ELF-1 (cell line): ENCODE data around the gene PLXNA3.

ENCODE experiments used
- DNase-seq: peaks from one replicate; pipeline ENCODE4 v3.0.0-alpha.2; 2016; ENCODE audit warnings: low read depth, low spot score

PLXNA3 gene

DNA sequence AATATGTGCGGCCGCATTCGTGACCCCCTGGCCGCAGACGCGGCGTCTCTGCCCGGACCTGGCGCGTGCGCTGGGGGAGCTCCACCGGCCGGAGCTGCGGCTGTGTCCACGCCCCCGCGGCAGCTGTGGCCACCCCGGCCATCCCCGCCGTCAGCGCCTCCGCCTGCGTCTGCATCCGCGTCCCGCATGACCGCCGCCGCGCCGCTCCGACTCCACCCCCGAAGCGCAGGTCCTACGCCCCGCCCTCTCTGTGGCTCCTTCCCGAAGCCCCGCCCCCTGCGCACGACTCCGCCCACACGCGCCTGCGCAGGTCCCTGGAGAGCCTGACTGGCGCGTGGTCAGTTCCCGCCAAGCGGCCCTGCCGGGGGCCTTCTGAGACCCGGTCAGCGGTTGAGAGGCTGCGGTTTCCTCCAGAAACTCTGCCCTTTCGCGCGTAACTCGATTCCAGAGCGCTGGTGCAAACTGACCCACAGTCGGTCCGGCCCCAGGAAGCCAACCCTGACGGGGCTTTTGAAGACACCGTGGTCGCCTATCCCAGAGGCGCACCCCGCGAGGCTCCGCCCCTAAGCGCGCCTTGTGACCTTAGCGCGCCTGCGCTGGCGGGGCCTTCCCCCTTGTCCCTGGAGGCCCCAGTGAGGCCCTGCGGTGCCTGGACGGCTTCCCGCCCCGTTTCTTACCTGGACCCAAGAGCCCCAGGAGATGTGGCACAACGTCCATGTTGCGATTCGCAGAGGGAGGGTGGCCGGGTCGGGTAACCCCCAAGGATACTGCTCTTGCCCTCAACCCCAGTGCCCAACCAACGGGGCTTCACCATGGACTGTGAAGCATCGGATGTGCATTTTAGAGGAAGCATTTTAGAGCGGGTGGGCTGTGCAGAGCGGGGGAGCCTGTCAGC, 20.9 kb downstream of the PLXNA3 start, which contains the start of gene LAGE3:
Gene LAGE3 (minus strand): TSS at position 554 of the 895 bp plus-strand sequence. CDS start 366 bp downstream, at position 188.
- DNase-seq: peak; percentile 96

DNA sequence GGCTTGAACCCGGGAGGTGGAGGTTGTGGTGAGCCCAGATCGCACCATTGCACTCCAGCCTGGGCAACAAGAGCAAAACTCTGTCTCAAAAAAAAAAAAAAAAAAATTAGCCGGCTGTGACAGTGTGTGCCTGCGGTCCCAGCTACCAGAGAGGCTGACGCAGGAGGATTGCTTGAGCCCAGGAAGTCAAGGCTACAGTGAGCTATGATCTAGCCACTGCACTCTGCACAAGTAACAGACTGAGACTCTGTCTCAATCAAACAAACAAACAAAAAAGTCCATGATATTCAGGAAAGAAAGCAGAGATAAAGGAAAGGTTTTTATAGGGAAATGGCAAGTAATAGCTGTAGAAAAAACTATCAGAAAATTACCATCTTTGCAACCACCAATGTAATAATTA, 23.1 kb downstream of the PLXNA3 start:
- DNase-seq: no peak

DNA sequence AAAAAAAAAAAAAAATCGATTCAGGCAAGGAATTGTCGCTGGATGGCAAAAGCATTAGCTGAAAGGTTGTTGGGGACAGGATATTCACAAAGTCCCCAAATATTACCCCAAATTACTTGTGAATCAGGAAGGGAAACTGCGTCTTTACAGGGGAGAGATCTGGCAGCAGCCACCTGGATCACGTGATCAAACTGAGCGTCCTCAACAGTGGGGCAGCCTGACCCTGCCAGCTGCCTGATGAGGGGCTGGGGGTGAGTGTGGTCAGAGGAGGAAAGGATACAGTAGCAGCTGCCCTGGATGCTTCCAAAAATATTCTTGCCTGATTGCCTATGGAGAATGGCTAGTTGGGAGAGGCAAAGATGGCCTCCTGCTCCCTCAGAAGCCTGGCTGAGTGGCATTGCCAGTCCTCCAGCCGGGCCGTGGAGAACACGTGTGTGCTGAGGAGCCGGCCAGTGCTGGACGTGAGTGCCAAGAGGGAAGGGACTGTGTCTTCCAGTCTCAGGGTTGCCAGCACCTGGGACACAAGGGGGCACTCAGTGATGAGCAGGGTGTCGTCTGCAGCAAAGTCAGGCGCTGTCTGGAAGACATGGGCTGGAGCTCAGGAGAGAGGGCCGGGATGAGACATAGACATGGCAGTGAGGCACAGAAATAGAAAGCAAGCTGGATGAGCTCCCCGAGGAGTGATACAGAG, 24.0 kb downstream of the PLXNA3 start:
- DNase-seq: no peak

DNA sequence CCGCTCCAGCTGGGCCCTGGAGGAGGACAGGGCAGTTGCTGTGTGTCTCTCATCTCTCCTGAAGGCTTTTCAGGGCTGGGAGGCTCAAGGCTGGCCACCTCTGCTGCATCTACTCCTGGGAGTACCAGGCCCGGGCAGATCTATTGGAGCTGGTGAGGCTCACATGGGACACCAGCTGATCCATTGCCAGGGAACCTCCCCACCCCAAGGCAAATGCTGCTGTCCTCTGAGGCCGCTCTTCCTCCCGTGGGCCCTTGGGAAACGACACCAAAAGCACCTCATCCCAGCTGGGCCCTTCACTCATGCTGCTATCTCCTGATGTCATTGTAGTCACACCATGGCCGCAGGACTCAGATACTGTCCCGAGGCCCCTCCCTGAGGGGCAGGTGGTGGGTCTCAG, 24.7 kb downstream of the PLXNA3 start:
- no peak for DNase-seq

DNA sequence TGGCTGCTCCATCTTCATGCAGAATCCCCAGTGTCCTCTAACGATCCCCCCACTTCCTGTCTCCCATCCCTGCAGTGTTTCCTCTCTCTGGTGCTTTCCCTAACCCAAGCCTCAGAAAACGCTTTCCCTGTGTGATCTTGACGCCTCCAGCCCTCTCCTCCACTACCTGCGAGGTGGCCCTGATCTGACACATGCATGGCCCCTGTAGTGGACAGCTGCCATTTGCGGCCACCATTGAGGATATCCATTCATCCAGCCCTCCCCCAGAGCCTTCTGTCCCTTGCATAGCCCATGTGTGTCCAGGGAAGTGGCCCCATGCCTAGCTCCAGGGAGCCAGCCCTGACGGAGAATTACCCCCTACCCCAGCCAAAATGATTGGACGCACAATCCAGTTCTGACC, 25.2 kb downstream of the PLXNA3 start:
- no peak for DNase-seq

DNA sequence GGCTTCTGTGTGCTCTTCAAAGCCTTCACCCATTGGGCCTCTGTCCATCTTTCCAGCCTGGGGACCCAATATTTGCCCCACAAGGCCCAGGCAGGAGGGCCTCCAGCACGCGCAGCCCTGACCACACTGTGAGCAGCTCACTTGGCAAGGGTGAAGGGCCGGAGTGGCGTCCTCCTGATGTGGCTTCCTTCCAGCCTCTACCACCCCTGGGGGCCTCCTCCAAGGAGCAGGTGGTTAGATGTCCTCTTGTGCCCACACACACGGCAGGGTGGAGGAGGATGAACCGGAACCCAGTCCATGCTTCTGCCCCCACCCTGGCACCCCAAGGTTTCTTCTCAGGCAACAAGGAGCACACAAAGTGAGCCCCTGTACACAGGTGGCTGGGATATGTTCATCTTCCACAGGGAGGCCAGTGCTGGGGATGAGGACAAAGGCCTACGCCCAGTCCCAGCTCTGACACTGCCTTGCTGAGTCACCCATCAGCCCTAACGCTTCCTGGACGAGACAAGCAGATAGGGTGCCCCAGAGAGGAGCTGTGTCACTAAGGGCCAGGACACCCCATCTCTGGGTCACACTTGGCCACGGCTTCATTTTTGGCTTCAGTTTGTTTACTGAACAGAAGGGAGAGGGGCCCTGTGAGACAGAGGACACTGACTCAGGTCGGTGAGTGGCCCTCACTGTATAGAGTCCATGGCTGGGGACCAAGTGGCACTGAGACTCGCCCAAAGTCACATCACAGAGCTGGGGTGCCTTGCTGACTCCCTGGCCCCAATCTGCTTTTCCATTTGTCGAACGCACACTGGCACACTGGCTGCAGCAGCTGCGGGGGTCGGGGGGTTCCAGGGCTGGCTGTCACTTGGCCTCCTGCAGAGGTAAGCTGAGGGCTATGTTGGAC, 26.4 kb downstream of the PLXNA3 start:
- no peak for DNase-seq

DNA sequence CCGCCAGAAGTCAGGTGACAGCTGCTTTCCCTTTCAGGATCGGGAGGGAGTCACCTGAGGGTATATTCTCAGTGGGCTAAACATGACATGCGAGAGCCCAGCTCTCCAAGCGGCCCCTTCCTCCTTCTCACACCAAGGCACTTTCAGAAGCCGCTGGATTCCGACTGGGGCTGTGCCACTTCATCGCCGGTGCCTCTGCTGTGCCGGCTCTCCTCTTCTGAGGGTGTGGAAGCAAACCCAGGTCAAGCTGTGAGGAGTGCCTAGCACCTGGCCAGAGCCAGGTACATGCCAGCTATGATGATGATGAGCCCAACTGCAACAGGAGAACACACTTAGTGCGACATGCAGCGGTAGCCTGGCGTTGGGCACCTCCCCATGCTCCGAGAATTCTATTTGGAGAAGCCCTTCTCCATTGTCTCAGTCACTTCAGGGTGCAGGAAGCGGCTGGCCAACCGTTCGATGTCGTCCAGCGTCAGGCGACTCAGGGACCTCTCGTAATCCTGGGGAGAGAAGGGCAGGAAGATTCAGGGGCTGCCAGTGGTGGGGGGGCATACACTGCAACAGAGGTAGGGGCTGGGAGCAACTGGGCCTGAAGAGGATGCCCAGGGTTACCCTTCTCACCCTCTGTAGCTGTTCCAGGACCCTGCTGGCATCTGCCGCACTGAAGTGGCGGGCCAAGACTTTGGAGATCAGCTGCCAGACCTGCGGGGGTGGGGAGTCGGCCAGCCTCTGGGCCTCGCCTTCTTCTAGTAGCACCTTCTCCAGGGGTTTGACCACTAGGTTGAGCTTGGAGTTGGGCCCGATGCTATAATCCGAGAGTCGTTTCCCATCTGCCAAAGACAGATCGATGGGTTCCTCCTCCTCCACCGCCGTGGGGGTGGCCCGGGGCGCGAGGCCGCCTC, 27.3 kb downstream of the PLXNA3 start:
- DNase-seq: peak; percentile 17

DNA sequence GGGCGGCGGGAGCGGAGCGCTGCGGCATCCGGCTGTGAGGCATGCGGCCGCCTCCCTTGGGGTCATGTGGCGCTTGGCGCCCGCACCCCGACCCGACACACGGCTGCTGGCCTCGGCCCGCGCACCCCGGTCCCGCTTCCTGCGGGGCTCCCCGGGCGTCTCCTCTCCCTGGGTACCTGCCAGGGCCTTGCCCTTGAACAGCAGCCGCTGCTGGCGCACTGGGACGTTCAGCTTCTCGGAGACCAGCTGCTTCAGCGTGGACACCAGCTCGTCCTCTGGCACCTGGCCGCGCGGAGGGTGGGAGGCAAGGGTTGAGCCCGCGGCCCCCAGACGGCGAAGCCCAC, 27.9 kb downstream of the PLXNA3 start:
- peak; percentile 48 for DNase-seq

DNA sequence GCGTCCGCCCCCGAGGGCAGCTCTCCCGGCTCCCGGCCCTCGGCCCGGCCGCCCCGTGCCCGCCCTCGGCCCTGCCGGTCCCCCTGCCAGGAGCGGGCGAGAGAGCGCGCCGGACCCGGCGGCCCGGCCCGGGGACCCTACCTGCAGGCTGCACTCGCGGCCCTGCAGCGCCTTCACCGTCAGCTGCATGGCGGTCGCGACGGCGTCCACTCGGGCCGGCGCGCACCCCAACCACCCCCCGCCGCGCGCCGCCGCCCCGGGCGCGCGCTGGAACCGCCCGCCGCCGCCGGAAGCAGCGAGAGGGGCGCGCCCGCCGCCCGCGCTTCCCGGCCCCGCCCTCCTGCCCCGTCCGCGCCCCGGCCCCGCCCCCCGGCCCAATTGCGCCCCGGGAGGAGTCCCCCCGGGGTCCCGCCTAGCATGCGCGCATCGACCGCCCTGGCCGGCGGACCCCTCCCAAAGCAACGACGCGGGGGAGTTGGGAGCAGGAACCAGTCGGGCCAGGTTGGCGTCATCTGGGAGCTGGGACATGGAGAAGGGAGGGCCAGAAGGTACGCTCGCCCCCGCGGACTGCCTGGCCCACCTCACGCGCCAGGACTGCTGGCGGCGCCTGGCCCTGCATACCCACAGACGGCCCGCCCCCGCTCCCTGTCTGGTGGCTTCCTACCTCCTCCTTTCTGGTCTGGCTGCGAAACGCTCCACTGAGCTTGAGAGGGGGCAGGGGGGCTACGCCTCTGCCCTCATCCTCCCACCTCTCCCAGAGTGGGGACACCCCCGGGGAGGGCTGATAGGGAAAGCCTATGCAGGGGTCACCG, 28.5 kb downstream of the PLXNA3 start, which contains the start of gene UBL4A:
Gene UBL4A (minus strand): TSS at position 220 of the 812 bp plus-strand sequence. CDS start 31 bp downstream, at position 189.
- peak; percentile 79 for DNase-seq

DNA sequence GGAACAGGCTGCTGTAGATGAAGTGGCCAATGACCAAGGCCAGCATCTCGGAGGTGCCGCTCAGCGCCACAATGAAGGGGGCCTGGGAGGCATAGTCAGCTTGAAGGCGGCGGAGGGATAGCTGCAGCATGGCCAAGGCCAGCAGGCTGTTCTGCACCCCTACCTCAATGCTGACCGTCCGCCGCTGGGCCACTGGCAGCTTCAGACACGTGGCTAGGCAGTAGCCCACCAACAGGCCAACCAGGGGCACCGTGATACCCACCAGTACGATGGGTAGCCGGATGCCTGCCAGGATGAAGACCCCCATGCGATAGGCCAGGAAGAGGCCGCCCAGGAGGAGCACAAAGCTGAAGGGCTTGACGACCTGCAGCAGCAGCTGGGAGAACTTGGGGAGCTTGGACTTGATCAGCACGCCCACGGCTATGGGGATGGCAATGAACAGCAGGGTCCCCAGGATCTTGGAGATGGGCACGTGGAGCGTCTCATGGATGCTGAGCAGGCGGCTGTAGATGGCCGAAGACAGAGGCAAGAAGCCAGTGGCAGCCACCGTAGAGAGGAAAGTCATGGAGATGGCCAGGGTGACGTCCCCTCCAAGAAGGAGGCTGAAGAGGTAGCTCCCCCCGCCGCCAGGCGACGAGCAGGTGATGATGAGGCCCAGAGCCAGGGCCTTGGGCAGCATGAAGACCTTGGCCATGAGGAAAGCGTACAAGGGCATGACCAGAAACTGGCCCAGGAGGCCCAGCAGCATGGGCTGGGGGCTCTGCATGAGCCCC, 29.6 kb downstream of the PLXNA3 start:
- DNase-seq: no peak

DNA sequence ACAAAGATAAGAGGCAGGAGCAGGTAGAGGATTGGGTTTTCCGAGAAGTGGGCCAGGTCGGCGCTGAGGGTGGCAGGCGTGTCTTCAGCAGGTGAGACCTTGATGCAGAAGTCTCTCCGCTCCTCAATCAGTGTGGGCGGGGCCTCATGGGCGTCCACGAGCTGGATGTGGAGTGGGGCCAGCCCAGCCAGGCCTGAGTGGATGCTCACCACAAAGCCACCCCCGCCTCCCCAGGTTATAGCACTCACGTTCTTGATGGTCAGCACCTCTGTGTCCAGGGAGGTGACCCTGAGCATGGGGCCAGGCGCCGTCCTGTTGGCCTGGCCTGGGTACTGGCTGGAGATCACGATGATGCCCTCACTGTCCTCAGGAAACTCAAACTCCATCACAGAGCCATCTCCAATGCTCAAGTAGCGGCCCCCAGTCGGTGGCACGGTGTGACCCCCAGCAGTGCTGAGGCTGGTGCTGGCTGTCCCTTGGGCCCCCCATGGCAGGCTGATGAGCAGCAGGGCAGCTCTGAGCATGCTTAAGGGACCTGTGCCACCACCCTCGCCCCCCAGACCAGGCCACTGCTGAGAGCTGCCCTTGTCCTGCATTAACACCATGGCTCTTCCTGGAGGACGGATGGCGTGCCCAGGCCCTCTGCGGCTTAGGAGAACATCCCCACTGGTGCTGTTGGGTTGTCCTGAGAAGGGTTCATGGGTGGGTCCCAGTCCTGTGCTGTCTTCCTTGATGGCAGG, 30.4 kb downstream of the PLXNA3 start:
- DNase-seq: no peak

DNA sequence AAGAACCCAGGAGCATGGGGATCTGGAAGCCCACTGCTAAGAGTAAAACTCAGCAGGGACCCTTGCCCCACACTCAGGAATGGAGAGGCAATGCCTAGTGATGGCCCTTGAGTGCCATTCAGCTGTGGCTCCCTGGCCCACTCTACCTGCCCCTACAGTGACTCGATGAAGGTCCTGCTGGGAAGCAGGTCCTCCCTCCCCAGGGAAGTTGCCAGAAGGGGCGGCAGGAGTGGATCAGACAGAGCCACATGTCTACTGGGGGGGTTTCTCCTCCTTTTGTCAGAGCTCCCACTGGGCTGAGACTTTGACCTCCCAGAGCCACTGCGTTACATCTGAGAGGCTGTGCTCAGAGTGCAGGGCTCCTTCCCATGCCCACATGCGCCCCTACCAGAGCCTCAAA, 31.1 kb downstream of the PLXNA3 start:
- DNase-seq: no peak

DNA sequence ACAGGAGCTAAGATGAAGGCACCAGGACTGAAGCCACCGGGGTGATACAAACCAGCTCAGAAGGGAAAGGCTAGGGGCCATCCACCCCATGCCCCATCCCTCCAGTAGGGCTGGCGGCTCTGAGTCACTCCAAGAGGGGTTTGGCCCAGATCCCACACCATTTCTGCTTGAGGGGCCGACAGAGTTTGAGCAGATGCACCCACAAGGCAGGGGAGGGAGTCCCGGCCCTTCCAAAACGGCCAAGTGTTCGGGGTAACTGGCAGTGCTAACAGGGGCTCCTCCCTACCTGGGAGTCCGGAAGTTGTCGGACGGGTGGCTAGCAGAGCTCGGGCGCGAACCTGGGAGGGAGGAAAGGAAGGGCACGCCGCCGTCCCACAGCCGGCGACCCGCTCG, 31.9 kb downstream of the PLXNA3 start:
- peak; percentile 42 for DNase-seq

DNA sequence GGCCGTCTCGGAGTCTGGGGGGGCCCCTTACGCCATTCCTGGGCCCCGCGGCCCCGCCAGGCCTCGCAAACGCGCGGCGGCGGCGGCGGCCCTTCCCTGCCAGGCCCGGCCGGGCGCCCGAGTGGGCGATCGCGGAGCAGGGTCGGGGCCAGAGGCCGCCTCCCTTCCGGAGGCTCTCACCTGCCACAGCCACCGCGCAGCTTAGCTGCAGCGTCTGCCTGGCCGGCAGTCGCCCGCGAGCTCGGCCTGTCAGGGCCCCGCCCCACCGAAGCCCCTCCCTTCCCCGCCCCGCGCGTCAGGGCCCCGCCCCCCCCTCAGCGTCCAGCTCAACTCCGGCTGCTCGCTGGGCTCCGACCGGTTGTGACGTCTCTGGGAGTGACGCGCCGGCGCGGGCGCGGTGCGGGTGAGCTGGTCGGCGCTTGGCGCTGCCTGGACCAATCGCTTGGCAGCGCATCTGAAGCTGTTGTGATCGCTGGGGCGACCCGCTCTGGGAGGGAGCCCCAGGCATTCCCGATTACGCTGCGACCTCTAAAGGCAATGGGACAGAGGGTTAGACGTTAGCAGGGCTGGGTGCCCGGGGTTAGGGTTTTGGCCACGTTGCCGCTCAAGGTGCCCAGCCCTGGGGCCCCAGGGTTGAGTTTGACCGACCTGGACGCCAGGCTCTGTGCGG, 32.5 kb downstream of the PLXNA3 start, which contains the start of gene SLC10A3:
Gene SLC10A3 (minus strand): TSS at position 216 of the 670 bp plus-strand sequence. CDS start 1,689 bp downstream, outside the sequence.
- DNase-seq: peak; percentile 99

DNA sequence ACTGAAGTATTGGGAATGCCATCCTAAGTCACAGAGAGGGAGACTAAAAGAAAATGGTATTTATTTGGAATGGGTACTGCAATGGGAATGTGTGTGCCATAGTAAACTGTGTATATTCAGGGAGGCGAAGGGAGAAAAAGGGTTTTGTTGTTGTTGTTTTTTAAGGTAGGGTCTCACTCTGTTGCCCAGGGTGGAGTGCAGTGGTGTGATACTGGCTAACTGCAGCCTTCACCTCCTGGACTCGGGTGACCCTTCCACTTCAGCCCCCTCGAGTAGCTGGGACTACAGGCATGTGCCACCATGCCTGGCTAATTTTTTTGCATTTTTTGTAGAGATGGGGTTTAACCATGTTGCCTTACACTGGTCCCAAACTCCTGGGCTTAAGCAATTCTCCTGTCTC, 36.6 kb downstream of the PLXNA3 start:
- no peak for DNase-seq

DNA sequence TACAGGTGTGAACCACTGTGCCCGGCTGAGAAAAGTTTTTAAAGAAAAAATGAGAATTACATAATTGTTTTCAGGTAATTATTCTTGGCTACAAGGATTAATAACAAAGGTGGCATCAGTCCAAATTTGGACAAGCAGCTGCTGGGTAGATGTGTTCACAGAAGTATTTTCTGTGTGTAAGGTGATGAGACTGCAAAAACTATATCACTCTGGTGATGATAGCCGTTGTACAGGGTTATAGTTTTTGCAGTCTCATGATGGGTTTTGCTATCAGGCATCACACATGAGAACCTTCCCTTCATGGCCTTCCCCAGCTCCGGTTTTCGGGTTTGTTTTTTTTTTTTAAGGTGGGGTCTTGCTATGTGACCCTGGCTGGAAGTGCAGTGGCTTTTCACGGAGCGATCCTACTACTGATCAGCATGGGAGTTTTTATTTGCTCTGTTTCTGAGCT, 37.4 kb downstream of the PLXNA3 start:
- no peak for DNase-seq

DNA sequence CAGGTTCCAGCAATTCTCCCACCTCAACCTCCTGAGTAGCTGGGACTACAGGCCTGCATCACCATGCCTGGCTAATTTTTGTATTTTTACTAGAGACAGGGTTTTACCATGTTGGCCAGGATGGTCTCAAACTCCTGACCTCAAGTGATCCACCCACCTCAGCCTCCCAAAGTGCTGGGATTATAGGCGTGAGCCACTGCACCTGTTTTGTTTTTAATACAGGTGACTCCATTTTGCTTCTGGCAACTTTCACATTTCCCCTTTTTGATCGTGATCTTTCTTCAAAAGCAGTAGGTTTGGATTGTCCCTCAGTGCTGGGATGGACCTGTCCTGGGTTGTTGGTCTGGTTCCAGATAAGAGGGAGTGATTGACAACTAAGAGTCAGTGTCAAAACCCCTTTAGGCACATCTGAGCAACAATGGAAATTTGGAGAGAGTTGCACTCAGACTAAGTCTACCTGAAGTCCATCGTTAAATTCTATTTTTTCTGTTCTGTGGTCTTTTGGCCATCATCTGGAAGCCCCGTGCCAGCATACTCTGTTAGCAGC, 38.6 kb downstream of the PLXNA3 start:
- DNase-seq: peak; percentile 23
